A549 (cell line): ENCODE measurements around the gene PYGO1.

Experiments
- CHD2 ChIP-seq: fragments of 150-350 bp; IDR thresholded peaks from 2 replicates; pipeline ENCODE4 v1.6.1; 2014; ENCODE audit warnings: low read length; ENCODE audit not compliant: partially characterized antibody
- MAZ ChIP-seq: fragments of 150-350 bp; IDR thresholded peaks from 2 replicates; pipeline ENCODE4 v1.6.1; 2014; ENCODE audit warnings: antibody characterized with exemption, low read depth, low read length, borderline replicate concordance
- TF ChIP-seq, protein P1 (sequence below): fragments of >200 bp; sonication (Bioruptor Twin); formaldehyde crosslinking; IDR thresholded peaks from 3 replicates; pipeline ENCODE4 v1.5.1; 2016

- TF ChIP-seq MAZ, result no peak
- TF ChIP-seq, protein P1, sequence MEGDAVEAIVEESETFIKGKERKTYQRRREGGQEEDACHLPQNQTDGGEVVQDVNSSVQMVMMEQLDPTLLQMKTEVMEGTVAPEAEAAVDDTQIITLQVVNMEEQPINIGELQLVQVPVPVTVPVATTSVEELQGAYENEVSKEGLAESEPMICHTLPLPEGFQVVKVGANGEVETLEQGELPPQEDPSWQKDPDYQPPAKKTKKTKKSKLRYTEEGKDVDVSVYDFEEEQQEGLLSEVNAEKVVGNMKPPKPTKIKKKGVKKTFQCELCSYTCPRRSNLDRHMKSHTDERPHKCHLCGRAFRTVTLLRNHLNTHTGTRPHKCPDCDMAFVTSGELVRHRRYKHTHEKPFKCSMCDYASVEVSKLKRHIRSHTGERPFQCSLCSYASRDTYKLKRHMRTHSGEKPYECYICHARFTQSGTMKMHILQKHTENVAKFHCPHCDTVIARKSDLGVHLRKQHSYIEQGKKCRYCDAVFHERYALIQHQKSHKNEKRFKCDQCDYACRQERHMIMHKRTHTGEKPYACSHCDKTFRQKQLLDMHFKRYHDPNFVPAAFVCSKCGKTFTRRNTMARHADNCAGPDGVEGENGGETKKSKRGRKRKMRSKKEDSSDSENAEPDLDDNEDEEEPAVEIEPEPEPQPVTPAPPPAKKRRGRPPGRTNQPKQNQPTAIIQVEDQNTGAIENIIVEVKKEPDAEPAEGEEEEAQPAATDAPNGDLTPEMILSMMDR, result no peak
- TF ChIP-seq CHD2, result no peak
Measured at GRCh38 chr15:55586808-55587207, 1.3 kb downstream of the PYGO1 start.
